A673 (cell line): ENCODE measurements around the gene FAM89A.

Experiments
- CTCF ChIP-seq: fragments of 300-800, 200-600 bp; sonication (generic); conservative IDR thresholded peaks from 2 replicates; pipeline ENCODE4 v1.5.1; 2017; ENCODE audit warnings: low read depth, mild to moderate bottlenecking, antibody characterized with exemption, low read length, moderate library complexity, mixed read lengths
- EZH2 ChIP-seq: fragments of 200-600 bp; sonication (generic); IDR thresholded peaks from 2 replicates; pipeline ENCODE4 v1.6.1; 2017; ENCODE audit warnings: borderline replicate concordance, low read depth, mild to moderate bottlenecking, mixed read lengths, antibody characterized with exemption, low read length; ENCODE audit not compliant: poor library complexity, severe bottlenecking

GRCh38 chr1:231044588-231044987 is 4.5 kb upstream of the FAM89A start:
- TF ChIP-seq EZH2 (no peak), CTCF (no peak)
